Ishikawa (cell line): ENCODE results near the gene RASD1.

Experiments
- EP300 ChIP-seq: IDR thresholded peaks from 2 replicates; pipeline ENCODE4 v1.6.1; 2012; ENCODE audit warnings: borderline replicate concordance
- MAX ChIP-seq: IDR thresholded peaks from 2 replicates; pipeline ENCODE4 v1.6.1; 2012
- REST ChIP-seq: IDR thresholded peaks from 2 replicates; pipeline ENCODE4 v1.6.1; 2012; ENCODE audit warnings: low read depth, mild to moderate bottlenecking
- TAF1 ChIP-seq: IDR thresholded peaks from 2 replicates; pipeline ENCODE4 v1.6.1; 2012; ENCODE audit warnings: low read depth, mild to moderate bottlenecking

GRCh38 chr17:17505151-17505550, 9.0 kb upstream of the RASD1 start:
- TF ChIP-seq REST: no peak
- no peak for TF ChIP-seq TAF1
- no peak for TF ChIP-seq EP300
- no peak for TF ChIP-seq MAX
